ENCODE results near the gene UQCRHL. TPM values are rescaled to one million over a fixed set of nuclear protein-coding genes. Genes with fewer than 3 reads are reported as not detected.
"Not testable (repeated sequence)": the region's sequence is repeated elsewhere in the genome, so short reads cannot be mapped to it uniquely, and the experiment has no call there.

Gene UQCRHL
- total RNA-seq = 1 to 10 TPM; 1.5 to 2.0 TPM
- 2.5 TPM for polyA plus RNA-seq (ENCODE audit: insufficient read depth, low read depth, low replicate concordance)
- long read RNA-seq, donor 1, transcript UQCRHL-201 (1 exons, 2,180 nt) = major isoform, 8 of 8 reads
- long read RNA-seq, donor 1, partial matches to known transcripts = 0 of 8 reads
- long read RNA-seq, donor 1, other reads (novel, unspliced or antisense) = 0 of 8 reads
- long read RNA-seq, donor 2, transcript UQCRHL-201 (1 exons, 2,180 nt) = major isoform, 13 of 13 reads
- long read RNA-seq, donor 2, partial matches to known transcripts = 0 of 13 reads
- long read RNA-seq, donor 2, other reads (novel, unspliced or antisense) = 0 of 13 reads

DNA sequence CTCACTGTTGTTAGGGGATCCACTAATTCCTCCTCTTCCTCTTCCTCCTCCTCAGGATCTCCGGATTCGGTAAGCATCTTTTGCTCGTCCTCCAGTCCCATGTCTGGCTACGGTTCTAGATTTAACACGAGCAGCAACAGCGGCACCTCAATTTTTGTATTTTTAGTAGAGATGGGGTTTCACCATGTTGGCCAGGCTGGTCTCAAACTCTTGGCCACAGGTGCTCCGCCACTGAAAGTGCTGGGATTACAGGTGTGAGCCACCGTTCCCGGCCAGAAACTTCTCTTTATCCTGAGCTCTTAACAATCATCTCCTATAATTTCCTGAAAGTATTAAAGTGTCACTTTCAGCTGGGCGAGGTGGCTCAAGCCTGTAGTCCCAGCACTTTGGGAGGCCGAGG, at the start of gene UQCRHL:
TSS of gene UQCRHL (minus strand) at position 101 of the 400 bp plus-strand sequence. CDS start at position 101, 0 bp downstream.
- DNase-seq; H3K9me3 ChIP-seq; H3K27ac ChIP-seq; H3K36me3 ChIP-seq (ENCODE audit: low read depth, missing control alignments); H3K27me3 ChIP-seq; H3K4me1 ChIP-seq; H3K4me3 ChIP-seq; intact Hi-C loops (cut with DNase I; ENCODE audit: low total_unique reads): not testable (repeated sequence)
- WGBS, 2 donors = 88 to 92% methylated on average over 11 of the region's 11 CpGs

DNA sequence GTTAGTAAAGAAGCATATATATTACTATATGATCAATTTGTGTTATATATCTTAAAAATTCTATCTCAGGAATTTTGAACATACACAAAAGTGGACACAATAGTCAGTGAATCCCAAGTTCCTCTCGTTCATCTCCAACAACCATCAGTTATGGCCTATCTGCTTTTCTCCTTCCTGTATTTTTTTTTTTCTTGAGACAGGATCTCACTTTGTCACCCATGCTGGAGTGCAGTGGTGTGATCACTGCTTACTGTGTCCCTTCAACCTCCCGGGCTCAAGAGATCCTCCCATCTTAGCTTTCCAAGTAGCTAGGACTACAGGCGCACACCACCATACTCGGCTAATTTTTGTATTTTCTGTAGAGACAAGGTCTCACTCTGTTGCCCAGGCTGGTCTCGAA, 49.4 kb upstream of the UQCRHL start:
- H3K4me3 ChIP-seq = no peak overlapping the region
- TF ChIP-seq, protein P1, sequence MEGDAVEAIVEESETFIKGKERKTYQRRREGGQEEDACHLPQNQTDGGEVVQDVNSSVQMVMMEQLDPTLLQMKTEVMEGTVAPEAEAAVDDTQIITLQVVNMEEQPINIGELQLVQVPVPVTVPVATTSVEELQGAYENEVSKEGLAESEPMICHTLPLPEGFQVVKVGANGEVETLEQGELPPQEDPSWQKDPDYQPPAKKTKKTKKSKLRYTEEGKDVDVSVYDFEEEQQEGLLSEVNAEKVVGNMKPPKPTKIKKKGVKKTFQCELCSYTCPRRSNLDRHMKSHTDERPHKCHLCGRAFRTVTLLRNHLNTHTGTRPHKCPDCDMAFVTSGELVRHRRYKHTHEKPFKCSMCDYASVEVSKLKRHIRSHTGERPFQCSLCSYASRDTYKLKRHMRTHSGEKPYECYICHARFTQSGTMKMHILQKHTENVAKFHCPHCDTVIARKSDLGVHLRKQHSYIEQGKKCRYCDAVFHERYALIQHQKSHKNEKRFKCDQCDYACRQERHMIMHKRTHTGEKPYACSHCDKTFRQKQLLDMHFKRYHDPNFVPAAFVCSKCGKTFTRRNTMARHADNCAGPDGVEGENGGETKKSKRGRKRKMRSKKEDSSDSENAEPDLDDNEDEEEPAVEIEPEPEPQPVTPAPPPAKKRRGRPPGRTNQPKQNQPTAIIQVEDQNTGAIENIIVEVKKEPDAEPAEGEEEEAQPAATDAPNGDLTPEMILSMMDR (IDR thresholded peaks at IDR 0.05) = no peak
- no peak for TF ChIP-seq POLR2A (IDR thresholded peaks at IDR 0.05)
- intact Hi-C loops (cut with DNase I; ENCODE audit: low total_unique reads) = no loop called here
- no peak for DNase-seq
- no peaks in the 10 kb centered on the region for H3K9me3 ChIP-seq
- no peak overlapping the region for H3K27ac ChIP-seq
- peaks cover 3% of the 10 kb centered on the region for H3K4me1 ChIP-seq
- WGBS, 2 donors = 90 to 95% methylated on average over 5 of the region's 5 CpGs
- no peaks in the 10 kb centered on the region for H3K27me3 ChIP-seq
- H3K36me3 ChIP-seq (ENCODE audit: low read depth, missing control alignments) = no peaks in the 10 kb centered on the region

DNA sequence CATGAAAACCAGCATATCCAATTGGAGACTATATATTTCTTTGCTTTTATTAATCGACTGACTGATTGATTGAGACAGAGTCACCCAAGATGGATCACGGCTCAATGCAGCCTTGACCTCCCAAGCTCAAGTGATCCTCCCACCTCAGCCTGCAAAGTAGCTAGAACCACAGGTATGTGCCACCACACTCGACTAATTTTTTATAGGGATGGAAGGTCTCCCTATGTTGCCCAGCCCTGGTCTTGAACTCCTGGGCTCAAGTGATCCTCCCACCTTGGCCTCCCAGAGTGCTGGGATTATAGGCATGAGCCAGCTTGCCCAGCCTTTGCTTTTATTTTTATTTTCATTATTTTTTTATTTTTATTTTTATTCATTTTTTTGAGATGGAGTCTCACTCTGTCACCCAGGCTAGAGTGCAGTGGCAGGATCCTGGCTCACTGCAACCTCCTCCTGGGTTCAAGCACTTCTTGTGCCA, 45.4 kb upstream of the UQCRHL start:
- Histone ChIP-seq H3K9me3 (no peaks in the 10 kb centered on the region), H3K4me1 (peaks cover 23% of the 10 kb centered on the region), H3K36me3 (ENCODE audit: low read depth, missing control alignments) (no peaks in the 10 kb centered on the region), H3K27me3 (no peaks in the 10 kb centered on the region), H3K27ac (no peak overlapping the region), H3K4me3 (no peak overlapping the region)
- TF ChIP-seq, protein P1 (IDR thresholded peaks at IDR 0.05) = no peak
- TF ChIP-seq POLR2A (IDR thresholded peaks at IDR 0.05) = no peak
- WGBS, 2 donors = 67 to 70% methylated on average over 3 of the region's 3 CpGs
- no peak for DNase-seq
- intact Hi-C loops (cut with DNase I; ENCODE audit: low total_unique reads) = no loop called here

DNA sequence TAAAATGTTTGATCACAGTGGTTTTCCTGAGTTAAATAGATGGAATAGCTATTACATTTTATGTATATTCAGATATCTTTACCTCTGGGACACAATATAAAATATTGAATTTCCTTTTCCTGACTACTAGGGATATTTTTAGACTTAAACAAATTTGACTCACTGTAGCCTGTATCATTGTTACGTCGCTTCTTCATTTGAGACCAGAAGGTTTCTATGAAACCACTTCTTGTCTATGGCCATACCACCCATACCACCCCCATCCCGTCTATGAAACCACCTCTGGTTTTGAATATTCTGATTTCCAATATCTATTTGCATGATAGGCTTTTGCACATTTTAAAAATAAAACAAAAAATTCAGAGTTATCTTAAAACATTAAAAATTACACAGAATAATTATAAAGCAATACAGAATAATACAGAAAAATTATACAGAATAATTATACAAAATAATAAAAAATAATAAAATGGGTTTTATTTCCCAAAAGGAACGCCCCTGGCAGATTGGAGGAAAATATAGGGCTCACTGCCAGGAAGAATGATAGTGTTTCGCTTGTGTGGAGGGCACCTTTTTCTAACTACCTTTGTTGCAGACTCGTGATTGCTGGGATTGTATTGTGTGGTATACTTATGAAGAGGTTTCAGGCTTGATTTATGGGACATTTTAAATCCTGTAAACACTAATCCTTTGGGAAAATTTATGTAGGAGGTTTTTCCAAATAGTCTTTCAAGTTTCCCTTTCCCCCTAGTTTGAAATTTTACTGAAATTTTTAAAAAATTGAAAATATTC, 44.8 kb upstream of the UQCRHL start:
- WGBS, 2 donors = 53 to 61% methylated on average over 6 of the region's 6 CpGs
- Histone ChIP-seq H3K27me3 (no peaks in the 10 kb centered on the region), H3K4me3 (no peak overlapping the region), H3K27ac (peak overlapping the region in 1 of 2 donors; percentile 15), H3K4me1 (peaks cover 23% of the 10 kb centered on the region), H3K36me3 (ENCODE audit: low read depth, missing control alignments) (no peaks in the 10 kb centered on the region), H3K9me3 (no peaks in the 10 kb centered on the region)
- no peak for DNase-seq
- intact Hi-C loops (cut with DNase I; ENCODE audit: low total_unique reads) = no loop called here
- TF ChIP-seq, protein P1 (IDR thresholded peaks at IDR 0.05) = no peak
- TF ChIP-seq POLR2A (IDR thresholded peaks at IDR 0.05) = no peak
